ENCODE results near the gene DNAJA3. TPM values are rescaled to one million over a fixed set of nuclear protein-coding genes. Genes with fewer than 3 reads are reported as not detected.

The DNAJA3 gene
- total and polyA plus RNA-seq, 2 of the 4 experiments (the other 2 are of a cell fraction), result 38.0 to 40.2 TPM

DNA sequence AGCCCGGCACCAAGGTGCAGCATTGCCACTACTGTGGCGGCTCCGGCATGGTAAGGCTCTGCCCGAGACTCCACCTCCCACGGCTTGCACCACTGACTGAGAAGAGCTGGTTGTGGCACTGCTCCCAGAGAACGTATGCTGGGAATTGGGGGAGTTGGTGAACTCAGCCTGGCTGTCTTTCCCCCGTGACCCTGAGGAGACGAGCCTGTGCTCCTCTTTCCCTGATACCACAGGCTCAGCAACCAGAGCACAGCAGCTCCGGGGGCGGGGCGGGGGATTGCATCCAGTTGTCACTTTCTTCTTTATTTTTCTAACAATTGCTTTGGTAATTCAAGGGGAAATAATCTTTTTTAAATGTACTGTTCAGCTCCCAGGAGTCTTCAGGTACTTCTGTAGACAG is 16.7 kb downstream of the DNAJA3 start:
- Histone ChIP-seq H2BK5ac (ENCODE audit: low read depth, low read length, poor library complexity, severe bottlenecking) (no peak overlapping the region), H2AK5ac (ENCODE audit: low read depth, low read length) (no peak overlapping the region), H3K4ac (ENCODE audit: low read depth, low read length) (no peak overlapping the region), H3K79me1 (ENCODE audit: low read depth in 1 of 2, low read length in 2 of 2) (peaks cover 9 to 11% of the 10 kb centered on the region in 2 experiments; a peak in 2 of 4 replicates), H3K4me1 (ENCODE audit: control insufficient read depth, insufficient read depth, low read length) (no peaks in the 10 kb centered on the region), H3K56ac (ENCODE audit: extremely low read depth, insufficient read depth, low read length) (no peak overlapping the region), H4K20me1 (ENCODE audit: insufficient read depth, low read length) (no peaks in the 10 kb centered on the region; the same call in 1 of the 2 replicates), H4K5ac (ENCODE audit: low read depth, low read length) (no peak overlapping the region), H3K23ac (ENCODE audit: low read depth, low read length) (no peak overlapping the region), H3K36me3 (ENCODE audit: control insufficient read depth, insufficient read depth, low read length) (peaks cover 60% of the 10 kb centered on the region), H3K27ac (ENCODE audit: insufficient read depth, low read length) (no peak overlapping the region), H3K9me3 (ENCODE audit: control insufficient read depth, insufficient read depth, low read length) (no peaks in the 10 kb centered on the region), H3K27me3 (ENCODE audit: control insufficient read depth, insufficient read depth, low read length) (no peaks in the 10 kb centered on the region), H2AFZ (replicated peaks; ENCODE audit: low read length, poor library complexity) (no peak overlapping the region), H3K18ac (ENCODE audit: low read depth, low read length) (no peak overlapping the region), H3K14ac (replicated peaks; ENCODE audit: low read depth, low read length) (no peak overlapping the region), H3K9me1 (ENCODE audit: insufficient read depth, low read length) (no peaks in the 10 kb centered on the region), H4K91ac (ENCODE audit: insufficient read depth, low read depth, low read length) (no peak overlapping the region), H3K9ac (ENCODE audit: low read depth, low read length) (no peak overlapping the region), H2AK9ac (replicated peaks; ENCODE audit: low read depth, low read length, poor library complexity) (no peak overlapping the region), H2BK15ac (ENCODE audit: low read depth, low read length) (no peak overlapping the region), H3K4me2 (ENCODE audit: low read depth, low read length) (no peak overlapping the region), H3K4me3 (ENCODE audit: insufficient read depth, low read depth, low read length) (no peak overlapping the region), H2BK20ac (ENCODE audit: low read depth, low read length) (no peak overlapping the region), H2BK120ac (ENCODE audit: low read depth, low read length) (no peak overlapping the region), H4K8ac (ENCODE audit: low read depth in 2 of 2, low read length in 2 of 2) (no peak overlapping the region)
- TF ChIP-seq POLR2A (IDR thresholded peaks at IDR 0.05; ENCODE audit: low read depth, low read length) (no peak), CHD1 (IDR thresholded peaks at IDR 0.05; ENCODE audit: low read depth, low read length) (no peak), CEBPB (IDR thresholded peaks at IDR 0.05; ENCODE audit: low read depth, low read length) (no peak), MXI1 (IDR thresholded peaks at IDR 0.05; ENCODE audit: borderline replicate concordance, low read depth, low read length) (no peak), MAZ (IDR thresholded peaks at IDR 0.05; ENCODE audit: borderline replicate concordance, low read depth, low read length) (no peak), MAFK (IDR thresholded peaks at IDR 0.05; ENCODE audit: low read depth, low read length) (no peak), RFX5 (IDR thresholded peaks at IDR 0.05; ENCODE audit: low read depth, low read length) (no peak), NFE2L2 (IDR thresholded peaks at IDR 0.05; ENCODE audit: low read depth, low read length) (no peak), RAD21 (IDR thresholded peaks at IDR 0.05; ENCODE audit: low read length) (no peak), BHLHE40 (IDR thresholded peaks at IDR 0.05; ENCODE audit: low read depth, low read length) (no peak), RCOR1 (IDR thresholded peaks at IDR 0.05; ENCODE audit: insufficient replicate concordance, low read length) (no peak), SMC3 (IDR thresholded peaks at IDR 0.05; ENCODE audit: low read depth, low read length) (no peak), FOS (IDR thresholded peaks at IDR 0.05; ENCODE audit: low read depth, low read length) (no peak)
- TF ChIP-seq, protein P1, sequence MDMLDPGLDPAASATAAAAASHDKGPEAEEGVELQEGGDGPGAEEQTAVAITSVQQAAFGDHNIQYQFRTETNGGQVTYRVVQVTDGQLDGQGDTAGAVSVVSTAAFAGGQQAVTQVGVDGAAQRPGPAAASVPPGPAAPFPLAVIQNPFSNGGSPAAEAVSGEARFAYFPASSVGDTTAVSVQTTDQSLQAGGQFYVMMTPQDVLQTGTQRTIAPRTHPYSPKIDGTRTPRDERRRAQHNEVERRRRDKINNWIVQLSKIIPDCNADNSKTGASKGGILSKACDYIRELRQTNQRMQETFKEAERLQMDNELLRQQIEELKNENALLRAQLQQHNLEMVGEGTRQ (IDR thresholded peaks at IDR 0.05; ENCODE audit: low read depth, low read length), result no peak
- TF ChIP-seq, protein P2, sequence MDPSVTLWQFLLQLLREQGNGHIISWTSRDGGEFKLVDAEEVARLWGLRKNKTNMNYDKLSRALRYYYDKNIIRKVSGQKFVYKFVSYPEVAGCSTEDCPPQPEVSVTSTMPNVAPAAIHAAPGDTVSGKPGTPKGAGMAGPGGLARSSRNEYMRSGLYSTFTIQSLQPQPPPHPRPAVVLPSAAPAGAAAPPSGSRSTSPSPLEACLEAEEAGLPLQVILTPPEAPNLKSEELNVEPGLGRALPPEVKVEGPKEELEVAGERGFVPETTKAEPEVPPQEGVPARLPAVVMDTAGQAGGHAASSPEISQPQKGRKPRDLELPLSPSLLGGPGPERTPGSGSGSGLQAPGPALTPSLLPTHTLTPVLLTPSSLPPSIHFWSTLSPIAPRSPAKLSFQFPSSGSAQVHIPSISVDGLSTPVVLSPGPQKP (IDR thresholded peaks at IDR 0.05; ENCODE audit: borderline replicate concordance, low read depth, low read length), result no peak
- TF ChIP-seq, protein P3, sequence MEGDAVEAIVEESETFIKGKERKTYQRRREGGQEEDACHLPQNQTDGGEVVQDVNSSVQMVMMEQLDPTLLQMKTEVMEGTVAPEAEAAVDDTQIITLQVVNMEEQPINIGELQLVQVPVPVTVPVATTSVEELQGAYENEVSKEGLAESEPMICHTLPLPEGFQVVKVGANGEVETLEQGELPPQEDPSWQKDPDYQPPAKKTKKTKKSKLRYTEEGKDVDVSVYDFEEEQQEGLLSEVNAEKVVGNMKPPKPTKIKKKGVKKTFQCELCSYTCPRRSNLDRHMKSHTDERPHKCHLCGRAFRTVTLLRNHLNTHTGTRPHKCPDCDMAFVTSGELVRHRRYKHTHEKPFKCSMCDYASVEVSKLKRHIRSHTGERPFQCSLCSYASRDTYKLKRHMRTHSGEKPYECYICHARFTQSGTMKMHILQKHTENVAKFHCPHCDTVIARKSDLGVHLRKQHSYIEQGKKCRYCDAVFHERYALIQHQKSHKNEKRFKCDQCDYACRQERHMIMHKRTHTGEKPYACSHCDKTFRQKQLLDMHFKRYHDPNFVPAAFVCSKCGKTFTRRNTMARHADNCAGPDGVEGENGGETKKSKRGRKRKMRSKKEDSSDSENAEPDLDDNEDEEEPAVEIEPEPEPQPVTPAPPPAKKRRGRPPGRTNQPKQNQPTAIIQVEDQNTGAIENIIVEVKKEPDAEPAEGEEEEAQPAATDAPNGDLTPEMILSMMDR (conservative IDR thresholded peaks at IDR 0.05; ENCODE audit: low read depth, low read length), result no peak
- intact Hi-C loops (cut with micrococcal nuclease), result no loop called here
- ATAC-seq (ENCODE audit: low read depth) (no peak), DNase-seq (no peak)
- CTCF ChIA-PET, result no interaction called here
- WGBS, 2 experiments (ENCODE audit: extremely low coverage in 2 of 2, insufficient read length in 1 of 2), result 91% methylated on average over 5 of the region's 11 CpGs; no CpG with 5 or more reads in 1 of the 2 experiments
- in situ Hi-C loops (cut with MboI; ENCODE audit: low sequenced_read_pairs), result no loop called here
- POLR2A ChIA-PET (ENCODE audit: unreplicated experiment), result no interaction called here
- dilution Hi-C loops (cut with HindIII; ENCODE audit: low sequenced_read_pairs, unreplicated experiment), result no loop called here
- no TSS peak for BruUV-seq (replicated peaks)
